ENCODE data around the gene ODF4.
"Not testable (repeated sequence)": the region's sequence is repeated elsewhere in the genome, so short reads cannot be mapped to it uniquely, and the experiment has no call there.

The ODF4 gene

DNA sequence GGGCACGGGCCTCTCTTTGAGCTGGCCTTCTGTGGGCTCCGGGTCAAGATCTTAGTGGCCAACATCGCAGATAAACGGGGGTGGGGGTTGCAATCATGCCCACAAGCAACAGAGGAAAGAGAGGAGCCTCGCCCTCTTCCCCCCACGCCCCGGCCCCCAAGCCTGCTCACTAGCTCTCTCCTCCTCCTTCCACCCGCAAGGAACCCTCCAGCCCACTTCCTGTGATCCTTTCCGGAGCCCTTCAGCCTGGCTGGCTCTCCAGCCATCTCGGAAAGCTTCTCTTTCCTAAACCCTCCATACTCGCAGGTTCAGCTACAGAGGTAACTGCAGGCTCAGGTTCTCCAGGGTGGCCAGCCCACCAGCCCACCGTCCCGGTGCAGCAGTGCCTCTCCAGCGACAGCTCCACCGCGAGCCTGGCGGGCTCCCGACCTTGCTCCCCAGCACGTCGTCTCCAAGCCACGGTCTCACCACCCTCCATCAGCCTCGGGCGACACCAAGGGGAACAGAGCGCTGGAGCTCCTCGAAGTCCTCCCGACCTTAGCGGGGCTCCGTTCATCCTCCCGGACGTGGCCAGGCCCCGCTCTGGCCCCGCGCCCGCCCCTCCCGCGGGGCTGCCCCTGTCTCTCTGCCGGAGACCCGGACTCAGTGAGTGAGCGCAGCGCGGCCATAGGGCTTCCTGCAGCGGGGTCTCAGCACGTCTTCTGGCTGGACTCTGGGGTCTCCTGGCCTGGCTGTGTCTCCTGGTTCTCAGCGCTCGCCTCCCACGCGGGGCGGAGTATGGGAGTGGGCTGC, 12.9 kb upstream of the ODF4 start:
- DNase-seq (ENCODE audit: low spot score) = peak; percentile 52

GRCh38 chr17:8327303-8327649, 12.4 kb upstream of the ODF4 start:
- DNase-seq (ENCODE audit: low spot score) = no peak

- no peak for DNase-seq (ENCODE audit: low spot score)
These were observed 7.5 kb upstream of the ODF4 start for GRCh38 chr17:8332128-8332527.

GRCh38 chr17:8332688-8333087, 7.0 kb upstream of the ODF4 start:
- no peak for DNase-seq (ENCODE audit: low spot score)

DNA sequence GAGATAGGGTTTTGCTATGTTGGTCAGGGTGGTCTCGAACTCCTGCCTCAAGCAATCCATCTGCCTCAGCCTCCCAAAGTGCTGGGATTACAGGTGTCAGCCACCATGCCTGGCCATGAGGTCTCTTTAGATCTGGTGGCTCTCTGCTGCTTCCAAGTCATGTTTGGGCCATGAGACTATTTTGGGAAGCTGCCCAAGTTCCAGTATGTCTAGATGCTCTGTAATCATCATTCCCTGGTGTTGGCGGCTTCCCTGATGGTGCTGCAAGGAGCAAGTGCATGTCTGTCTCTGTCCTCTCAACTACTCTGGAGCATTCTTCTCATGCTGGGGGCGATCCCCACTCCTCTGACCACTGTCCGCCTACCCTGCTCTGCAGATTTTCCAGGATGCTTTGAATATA, 6.4 kb upstream of the ODF4 start:
- no peak for DNase-seq (ENCODE audit: low spot score)

- no peak for DNase-seq (ENCODE audit: low spot score)
These were observed 1.6 kb upstream of the ODF4 start for GRCh38 chr17:8337802-8338752.

- DNase-seq (ENCODE audit: low spot score) = no peak
These were observed 893 bp upstream of the ODF4 start for GRCh38 chr17:8338753-8339140.

- DNase-seq (ENCODE audit: low spot score) = no peak
These were observed 1.8 kb downstream of the ODF4 start for GRCh38 chr17:8341456-8341855.

DNA sequence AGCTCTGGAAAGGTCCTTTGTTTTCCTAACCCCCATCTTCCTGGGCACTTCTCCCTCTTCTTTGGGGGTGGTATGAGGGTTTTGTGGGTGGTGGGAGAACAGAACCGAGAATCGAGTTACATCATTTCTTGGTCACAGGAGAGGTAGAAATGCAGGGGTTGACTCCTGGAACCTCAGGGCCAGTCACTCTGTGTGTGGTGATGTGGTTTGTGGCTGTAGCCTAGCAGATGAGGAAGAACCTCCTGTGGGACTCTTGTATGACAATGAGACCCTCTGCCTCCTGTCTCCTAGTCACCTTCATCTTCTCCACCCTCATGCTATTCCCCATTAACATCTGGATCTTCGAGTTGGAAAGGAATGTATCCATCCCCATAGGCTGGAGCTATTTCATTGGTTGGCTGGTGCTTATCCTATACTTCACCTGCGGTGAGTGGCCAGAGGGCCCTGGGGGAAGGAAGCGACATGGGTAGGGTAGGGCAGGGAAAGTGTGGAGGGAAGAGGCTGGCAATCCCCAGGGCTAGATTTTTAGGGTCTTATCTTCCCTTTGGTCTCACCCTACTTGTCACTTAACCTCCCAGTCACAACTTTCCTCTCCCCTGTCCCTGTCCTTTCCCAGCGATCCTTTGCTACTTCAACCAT, 5.5 kb downstream of the ODF4 start:
- DNase-seq (ENCODE audit: low spot score) = no peak

DNA sequence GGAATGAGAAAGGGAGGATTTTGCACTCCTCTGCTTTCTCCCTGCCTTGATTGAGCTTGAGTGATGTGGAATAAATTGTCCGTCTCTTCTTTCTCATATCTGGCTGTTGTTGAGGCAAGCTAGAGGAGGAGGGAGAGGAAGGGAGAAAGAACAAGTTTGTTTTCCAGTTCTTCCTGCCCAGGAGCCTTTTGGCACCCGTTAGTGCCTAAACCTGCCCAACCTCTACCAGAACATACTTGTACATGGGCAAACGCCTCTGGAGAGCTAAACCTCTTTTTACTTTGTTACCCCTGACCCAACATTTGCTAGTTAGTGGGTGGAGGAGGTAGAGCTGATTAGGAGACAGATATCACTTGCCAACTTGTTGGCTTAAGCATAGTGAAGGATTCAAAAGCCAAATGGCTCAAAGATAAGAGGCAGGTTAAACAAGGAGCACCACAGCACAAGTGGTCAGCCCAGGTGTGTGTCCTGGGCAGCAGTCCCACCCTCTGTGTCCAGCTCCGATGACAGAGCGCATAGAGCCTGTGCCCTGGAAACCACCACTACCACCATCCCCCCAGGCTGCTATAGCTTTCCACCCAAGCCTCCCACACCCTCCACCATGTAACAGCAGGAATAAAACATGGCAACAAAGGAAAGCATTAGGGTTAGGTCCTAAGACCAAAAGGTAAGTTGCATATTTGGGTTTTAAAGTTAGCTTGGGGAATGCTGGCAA, 6.5 kb downstream of the ODF4 start:
- DNase-seq (ENCODE audit: low spot score) = no peak

DNA sequence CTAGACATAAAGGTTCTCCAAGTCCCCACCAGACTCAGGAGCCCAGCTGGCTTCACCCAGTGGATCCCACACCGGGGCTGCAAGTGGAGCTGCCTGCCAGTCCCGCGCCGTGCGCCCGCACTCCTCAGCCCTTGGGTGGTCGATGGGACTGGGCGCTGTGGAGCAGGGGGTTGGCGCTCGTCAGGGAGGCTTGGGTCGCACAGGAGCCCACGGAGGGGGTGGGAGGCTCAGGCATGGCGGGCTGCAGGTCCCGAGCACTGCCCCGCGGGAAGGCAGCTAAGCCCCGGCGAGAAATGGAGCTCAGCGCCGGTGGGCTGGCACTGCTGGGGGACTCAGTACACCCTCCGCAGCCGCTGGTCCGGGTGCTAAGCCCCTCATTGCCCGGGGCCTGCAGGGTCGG, 7.4 kb downstream of the ODF4 start:
- DNase-seq (ENCODE audit: low spot score) = not testable (repeated sequence)

DNA sequence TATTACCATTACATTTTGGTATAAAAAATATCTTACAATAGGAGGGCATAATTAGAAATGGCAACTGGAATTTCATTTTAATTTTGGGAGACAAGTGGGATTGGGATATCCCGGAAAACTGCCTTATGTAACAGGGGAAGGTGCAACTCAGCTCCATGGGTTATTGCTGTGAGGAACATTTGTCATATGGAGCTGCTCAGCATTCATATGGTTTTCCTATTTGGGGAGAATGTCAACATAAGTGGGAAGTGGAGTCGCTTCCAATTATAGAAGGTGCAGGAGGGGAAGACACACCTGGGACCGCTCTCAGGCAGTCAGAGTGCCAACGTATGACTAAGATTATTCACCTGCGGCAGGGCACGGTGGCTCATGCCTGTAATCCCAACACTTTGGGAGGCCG, 10.7 kb downstream of the ODF4 start:
- DNase-seq (ENCODE audit: low spot score) = no peak

GRCh38 chr17:8353736-8354135, 14.1 kb downstream of the ODF4 start:
- no peak for DNase-seq (ENCODE audit: low spot score)

DNA sequence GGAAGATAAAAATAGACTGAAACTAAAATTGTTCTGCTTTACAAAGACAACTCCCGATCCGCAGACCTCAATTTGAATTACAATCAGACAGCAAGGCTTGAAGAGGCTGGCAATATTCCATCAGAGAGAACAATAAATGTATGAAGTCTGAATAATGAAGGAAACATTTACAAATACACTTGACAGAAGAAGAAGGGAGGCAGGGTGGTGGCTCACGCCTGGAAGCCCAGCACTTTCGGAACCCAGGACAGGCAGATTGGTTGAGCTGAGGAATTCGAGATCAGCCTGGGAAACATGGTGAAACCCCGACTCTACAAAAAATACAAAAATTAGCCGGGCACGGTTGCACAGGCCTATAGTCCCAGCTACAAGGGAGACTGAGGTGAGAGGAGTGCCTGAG, 14.6 kb downstream of the ODF4 start:
- no peak for DNase-seq (ENCODE audit: low spot score)

GRCh38 chr17:8357910-8358309, 18.3 kb downstream of the ODF4 start:
- no peak for DNase-seq (ENCODE audit: low spot score)

DNA sequence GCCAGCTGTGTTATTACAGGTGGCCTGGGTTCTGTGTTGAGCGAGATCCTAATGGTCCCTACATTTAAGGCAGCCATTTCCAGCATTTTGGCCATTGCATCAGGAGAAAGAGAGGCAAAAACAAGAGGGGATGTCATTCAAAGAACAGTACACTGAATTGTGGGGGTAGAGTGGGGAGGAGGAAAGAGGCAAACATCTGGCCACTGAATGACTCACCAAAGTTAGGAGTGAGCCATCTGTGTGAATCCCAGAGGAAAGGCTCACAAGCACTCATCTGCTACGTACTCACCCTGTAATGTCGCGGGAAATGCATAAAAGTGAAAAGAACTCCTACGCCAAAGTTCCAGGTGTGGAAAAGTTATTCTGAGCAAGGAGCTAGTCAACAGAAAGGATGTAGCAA, 20.1 kb downstream of the ODF4 start:
- peak; percentile 96 for DNase-seq (ENCODE audit: low spot score)

- DNase-seq (ENCODE audit: low spot score) = peak; percentile 59
These were observed 20.6 kb downstream of the ODF4 start for GRCh38 chr17:8360260-8360659.

GRCh38 chr17:8360751-8361150, 21.1 kb downstream of the ODF4 start:
- peak; percentile 36 for DNase-seq (ENCODE audit: low spot score)

- DNase-seq (ENCODE audit: low spot score) = no peak
These were observed 23.2 kb downstream of the ODF4 start for GRCh38 chr17:8362651-8363332.

DNA sequence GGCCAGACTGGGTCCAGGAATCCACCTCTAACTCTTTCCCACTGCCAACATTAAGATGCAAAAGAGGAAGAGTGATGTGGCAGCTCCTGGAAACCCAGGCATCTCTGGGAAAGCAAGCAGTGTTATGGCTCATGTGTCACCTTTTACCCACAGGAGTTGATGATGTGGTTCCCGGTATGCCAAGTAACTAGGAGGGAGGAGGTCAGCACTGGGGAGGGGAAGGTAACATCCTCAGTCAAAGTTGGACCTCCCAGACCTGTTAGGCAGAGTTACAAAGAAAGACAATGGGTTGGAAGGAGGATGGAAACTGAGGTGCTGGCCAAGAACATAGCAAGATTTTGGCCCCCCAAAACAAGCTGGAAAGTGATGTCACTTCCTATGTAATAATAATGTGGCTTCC, 25.5 kb downstream of the ODF4 start:
- no peak for DNase-seq (ENCODE audit: low spot score)

DNA sequence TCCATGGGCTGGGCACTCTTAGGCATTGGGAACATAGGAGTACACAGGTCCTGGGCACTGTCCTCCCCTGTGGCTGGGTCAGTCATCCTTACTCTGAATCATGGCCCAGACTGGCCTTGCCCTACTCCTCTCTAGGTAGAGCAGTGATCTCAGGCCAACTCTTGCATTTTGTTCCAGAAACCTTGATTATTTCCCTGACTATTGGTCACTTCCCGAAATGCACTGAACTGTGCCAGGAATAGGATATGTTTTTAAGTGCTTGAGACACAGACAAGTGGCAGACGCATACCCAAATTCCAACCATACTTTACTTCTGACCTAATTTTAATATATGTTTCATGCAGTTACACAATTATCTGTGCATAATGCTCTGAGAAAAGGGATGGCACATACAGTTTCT, 26.6 kb downstream of the ODF4 start:
- DNase-seq (ENCODE audit: low spot score) = peak; percentile 59

DNA sequence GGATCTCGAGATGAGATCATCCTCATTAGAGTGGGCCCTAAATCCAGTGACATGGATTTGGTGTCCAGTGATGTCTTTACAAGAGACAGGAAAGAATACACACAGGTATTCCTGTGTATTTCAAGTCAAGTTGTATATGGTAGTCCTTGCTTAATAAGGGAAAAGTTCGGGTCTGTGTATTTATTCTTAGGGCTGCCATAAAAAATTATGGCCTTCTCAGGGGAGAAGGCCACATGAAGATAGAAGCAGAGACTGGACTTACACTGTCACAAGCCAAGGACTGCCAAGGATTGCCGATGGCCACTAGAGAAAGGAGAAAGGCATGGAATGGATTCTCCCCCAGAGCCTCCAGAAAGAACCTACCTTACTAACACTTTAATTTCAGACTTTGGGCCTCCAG, 28.6 kb downstream of the ODF4 start:
- DNase-seq (ENCODE audit: low spot score) = no peak
